Measurements from ENCODE around the gene METAP2.
"Not testable (repeated sequence)": the region's sequence is repeated elsewhere in the genome, so short reads cannot be mapped to it uniquely, and the experiment has no call there.

GRCh38 chr12:95482564-95482963, 8.6 kb downstream of the METAP2 start:
- TF ChIP-seq POLR2A, CTCF (IDR thresholded peaks at IDR 0.05): not testable (repeated sequence)
